ENCODE results near the gene HCN4. TPM values are rescaled to one million over a fixed set of nuclear protein-coding genes. Genes with fewer than 3 reads are reported as not detected.

The HCN4 gene
- total and polyA plus RNA-seq, 2 donors, result 0.05 to 0.07 TPM

GRCh38 chr15:73296609-73297353 is 72.0 kb downstream of the HCN4 start:
- H3K9me3 ChIP-seq (ENCODE audit: control insufficient read depth in 2 of 2, insufficient read depth in 1 of 2, low read length in 1 of 2), result no peaks in the 10 kb centered on the region
- no peak for DNase-seq (ENCODE audit: low read depth in 6 of 9, low spot score in 9 of 9)
- no peak overlapping the region for H3K27ac ChIP-seq (ENCODE audit: low read depth in 1 of 2, low read length in 1 of 2)
- 86% methylated on average over 9 of the region's 9 CpGs for WGBS
- no peaks in the 10 kb centered on the region for H3K27me3 ChIP-seq (ENCODE audit: control insufficient read depth in 2 of 2, insufficient read depth in 1 of 2, low read length in 1 of 2)
- no peaks in the 10 kb centered on the region for H3K4me1 ChIP-seq (ENCODE audit: control insufficient read depth in 2 of 2, insufficient read depth in 2 of 2, low read length in 2 of 2)
- H3K36me3 ChIP-seq (ENCODE audit: control insufficient read depth in 2 of 2, insufficient read depth in 2 of 2, low read length in 1 of 2), result no peaks in the 10 kb centered on the region
- H3K4me3 ChIP-seq (ENCODE audit: low read length in 2 of 2), result no peak overlapping the region

GRCh38 chr15:73295630-73296286 is 73.0 kb downstream of the HCN4 start:
- Histone ChIP-seq H3K36me3 (ENCODE audit: control insufficient read depth in 2 of 2, insufficient read depth in 2 of 2, low read length in 1 of 2) (no peaks in the 10 kb centered on the region), H3K9me3 (ENCODE audit: control insufficient read depth in 2 of 2, insufficient read depth in 1 of 2, low read length in 1 of 2) (no peaks in the 10 kb centered on the region), H3K4me1 (ENCODE audit: control insufficient read depth in 2 of 2, insufficient read depth in 2 of 2, low read length in 2 of 2) (no peaks in the 10 kb centered on the region), H3K4me3 (ENCODE audit: low read length in 2 of 2) (no peak overlapping the region), H3K27me3 (ENCODE audit: control insufficient read depth in 2 of 2, insufficient read depth in 1 of 2, low read length in 1 of 2) (no peaks in the 10 kb centered on the region), H3K27ac (ENCODE audit: low read depth in 1 of 2, low read length in 1 of 2) (no peak overlapping the region)
- 76% methylated on average over 6 of the region's 6 CpGs for WGBS
- DNase-seq (ENCODE audit: low read depth in 6 of 9, low spot score in 9 of 9), result no peak

GRCh38 chr15:73293773-73294172 is 75.0 kb downstream of the HCN4 start:
- DNase-seq (ENCODE audit: low read depth in 6 of 9, low spot score in 9 of 9), result no peak
- Histone ChIP-seq H3K9me3 (ENCODE audit: control insufficient read depth in 2 of 2, insufficient read depth in 1 of 2, low read length in 1 of 2) (no peaks in the 10 kb centered on the region), H3K4me1 (ENCODE audit: control insufficient read depth in 2 of 2, insufficient read depth in 2 of 2, low read length in 2 of 2) (no peaks in the 10 kb centered on the region), H3K27ac (ENCODE audit: low read depth in 1 of 2, low read length in 1 of 2) (no peak overlapping the region), H3K4me3 (ENCODE audit: low read length in 2 of 2) (no peak overlapping the region), H3K27me3 (ENCODE audit: control insufficient read depth in 2 of 2, insufficient read depth in 1 of 2, low read length in 1 of 2) (no peaks in the 10 kb centered on the region), H3K36me3 (ENCODE audit: control insufficient read depth in 2 of 2, insufficient read depth in 2 of 2, low read length in 1 of 2) (no peaks in the 10 kb centered on the region)
- WGBS, result 84% methylated on average over 4 of the region's 4 CpGs

GRCh38 chr15:73291441-73291840 is 77.3 kb downstream of the HCN4 start:
- DNase-seq (ENCODE audit: low read depth in 6 of 9, low spot score in 9 of 9), result no peak
- Histone ChIP-seq H3K9me3 (ENCODE audit: control insufficient read depth in 2 of 2, insufficient read depth in 1 of 2, low read length in 1 of 2) (no peaks in the 10 kb centered on the region), H3K4me1 (ENCODE audit: control insufficient read depth in 2 of 2, insufficient read depth in 2 of 2, low read length in 2 of 2) (no peaks in the 10 kb centered on the region), H3K27me3 (ENCODE audit: control insufficient read depth in 2 of 2, insufficient read depth in 1 of 2, low read length in 1 of 2) (no peaks in the 10 kb centered on the region), H3K27ac (ENCODE audit: low read depth in 1 of 2, low read length in 1 of 2) (no peak overlapping the region), H3K4me3 (ENCODE audit: low read length in 2 of 2) (no peak overlapping the region), H3K36me3 (ENCODE audit: control insufficient read depth in 2 of 2, insufficient read depth in 2 of 2, low read length in 1 of 2) (no peaks in the 10 kb centered on the region)
- 96% methylated on average over 1 of the region's 1 CpG for WGBS

GRCh38 chr15:73287019-73287418 is 81.7 kb downstream of the HCN4 start:
- WGBS, result 16% methylated on average over 1 of the region's 1 CpG
- no peak overlapping the region for H3K27ac ChIP-seq (ENCODE audit: low read depth in 1 of 2, low read length in 1 of 2)
- no peaks in the 10 kb centered on the region for H3K36me3 ChIP-seq (ENCODE audit: control insufficient read depth in 2 of 2, insufficient read depth in 2 of 2, low read length in 1 of 2)
- H3K27me3 ChIP-seq (ENCODE audit: control insufficient read depth in 2 of 2, insufficient read depth in 1 of 2, low read length in 1 of 2), result no peaks in the 10 kb centered on the region
- no peaks in the 10 kb centered on the region for H3K4me1 ChIP-seq (ENCODE audit: control insufficient read depth in 2 of 2, insufficient read depth in 2 of 2, low read length in 2 of 2)
- peak in 1 of 9 donors; percentile 14 for DNase-seq (ENCODE audit: low read depth in 6 of 9, low spot score in 9 of 9)
- no peak overlapping the region for H3K4me3 ChIP-seq (ENCODE audit: low read length in 2 of 2)
- no peaks in the 10 kb centered on the region for H3K9me3 ChIP-seq (ENCODE audit: control insufficient read depth in 2 of 2, insufficient read depth in 1 of 2, low read length in 1 of 2)

DNA sequence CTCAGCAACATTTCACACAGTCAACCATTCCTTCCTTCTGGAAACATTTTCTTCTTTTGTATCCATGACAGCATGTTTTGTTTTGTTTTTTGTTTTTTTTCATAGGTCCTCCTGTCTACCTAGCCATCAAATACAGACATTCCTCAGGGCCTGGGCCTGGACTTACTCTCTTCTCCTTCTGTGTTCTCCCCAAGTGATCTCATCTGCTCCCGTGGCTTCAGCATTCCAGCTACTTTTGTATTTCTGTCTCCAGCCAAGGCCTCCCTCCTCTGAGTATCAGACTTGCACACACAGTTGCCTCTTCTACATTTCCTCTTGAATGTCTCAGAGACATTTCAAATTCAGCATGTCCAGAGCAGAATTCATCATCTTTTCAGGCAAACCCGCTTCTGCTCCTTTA is 82.4 kb downstream of the HCN4 start:
- Histone ChIP-seq H3K9me3 (ENCODE audit: control insufficient read depth in 2 of 2, insufficient read depth in 1 of 2, low read length in 1 of 2) (no peaks in the 10 kb centered on the region), H3K4me3 (ENCODE audit: low read length in 2 of 2) (no peak overlapping the region), H3K27me3 (ENCODE audit: control insufficient read depth in 2 of 2, insufficient read depth in 1 of 2, low read length in 1 of 2) (no peaks in the 10 kb centered on the region), H3K27ac (ENCODE audit: low read depth in 1 of 2, low read length in 1 of 2) (no peak overlapping the region), H3K4me1 (ENCODE audit: control insufficient read depth in 2 of 2, insufficient read depth in 2 of 2, low read length in 2 of 2) (no peaks in the 10 kb centered on the region), H3K36me3 (ENCODE audit: control insufficient read depth in 2 of 2, insufficient read depth in 2 of 2, low read length in 1 of 2) (no peaks in the 10 kb centered on the region)
- 93% methylated on average over 2 of the region's 2 CpGs for WGBS
- no peak for DNase-seq (ENCODE audit: low read depth in 6 of 9, low spot score in 9 of 9)

DNA sequence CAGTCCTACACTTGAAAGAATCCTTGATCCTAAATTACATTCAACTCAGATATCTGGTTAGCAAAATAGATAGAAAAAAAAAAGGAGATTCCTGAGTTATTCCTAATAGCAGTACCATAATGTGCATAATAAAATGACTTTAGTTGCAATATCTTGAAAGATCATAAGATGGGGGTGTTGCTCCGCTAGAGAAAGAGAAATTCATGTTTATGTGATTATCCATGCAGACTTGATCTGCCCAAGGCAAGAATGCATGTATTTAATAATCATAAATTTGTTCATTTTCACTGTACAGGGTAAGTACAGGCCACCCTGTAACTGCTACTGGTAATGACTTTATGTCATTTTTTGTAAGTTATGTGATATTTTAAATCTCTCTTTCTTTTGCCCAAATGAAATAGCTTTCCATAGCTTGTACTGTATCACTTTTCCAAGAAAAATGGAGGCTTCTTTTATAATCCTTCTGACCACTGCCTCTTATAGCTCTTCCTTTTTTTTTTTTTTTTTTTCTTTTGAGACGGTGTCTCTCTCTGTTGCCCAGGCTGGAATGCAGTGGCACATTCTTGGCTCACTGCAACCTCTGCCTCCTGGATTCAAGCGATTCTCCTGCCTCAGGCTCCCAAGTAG is 84.6 kb downstream of the HCN4 start:
- no peak overlapping the region for H3K4me3 ChIP-seq (ENCODE audit: low read length in 2 of 2)
- DNase-seq (ENCODE audit: low read depth in 6 of 9, low spot score in 9 of 9), result no peak
- no peaks in the 10 kb centered on the region for H3K27me3 ChIP-seq (ENCODE audit: control insufficient read depth in 2 of 2, insufficient read depth in 1 of 2, low read length in 1 of 2)
- H3K36me3 ChIP-seq (ENCODE audit: control insufficient read depth in 2 of 2, insufficient read depth in 2 of 2, low read length in 1 of 2), result no peaks in the 10 kb centered on the region
- WGBS, result 87% methylated on average over 3 of the region's 3 CpGs
- H3K4me1 ChIP-seq (ENCODE audit: control insufficient read depth in 2 of 2, insufficient read depth in 2 of 2, low read length in 2 of 2), result no peaks in the 10 kb centered on the region
- no peak overlapping the region for H3K27ac ChIP-seq (ENCODE audit: low read depth in 1 of 2, low read length in 1 of 2)
- H3K9me3 ChIP-seq (ENCODE audit: control insufficient read depth in 2 of 2, insufficient read depth in 1 of 2, low read length in 1 of 2), result no peaks in the 10 kb centered on the region

- H3K36me3 ChIP-seq (ENCODE audit: control insufficient read depth in 2 of 2, insufficient read depth in 2 of 2, low read length in 1 of 2), result no peaks in the 10 kb centered on the region
- H3K27me3 ChIP-seq (ENCODE audit: control insufficient read depth in 2 of 2, insufficient read depth in 1 of 2, low read length in 1 of 2), result no peaks in the 10 kb centered on the region
- 90% methylated on average over 2 of the region's 2 CpGs for WGBS
- no peak overlapping the region for H3K27ac ChIP-seq (ENCODE audit: low read depth in 1 of 2, low read length in 1 of 2)
- no peaks in the 10 kb centered on the region for H3K9me3 ChIP-seq (ENCODE audit: control insufficient read depth in 2 of 2, insufficient read depth in 1 of 2, low read length in 1 of 2)
- no peaks in the 10 kb centered on the region for H3K4me1 ChIP-seq (ENCODE audit: control insufficient read depth in 2 of 2, insufficient read depth in 2 of 2, low read length in 2 of 2)
- no peak overlapping the region for H3K4me3 ChIP-seq (ENCODE audit: low read length in 2 of 2)
- DNase-seq (ENCODE audit: low read depth in 6 of 9, low spot score in 9 of 9), result no peak
These were observed 85.3 kb downstream of the HCN4 start for GRCh38 chr15:73283366-73283962.
